Mucosa of descending colon (tissue), 3 donors: ENCODE data around the gene STPG2. TPM values are rescaled to one million over a fixed set of nuclear protein-coding genes. Genes with fewer than 3 reads are reported as not detected.

Experiments
- ATAC-seq: fragments of 200-7000 bp; cut with Tn5 transposase; one replicate; pipeline ENCODE4 v1.9.1; 2020; ENCODE audit warnings: mild to moderate bottlenecking, moderate library complexity
- DNase-seq, 3 donors: peaks; one replicate each; pipeline ENCODE4 v3.0.0-alpha.2; 2020
- H3K36me3 ChIP-seq: fragments of 200-600 bp; one replicate; pipeline ENCODE4 v1.8.0; 2021; ENCODE audit warnings: low read depth, mild to moderate bottlenecking
- H3K4me1 ChIP-seq: fragments of 200-600 bp; one replicate; pipeline ENCODE4 v1.8.0; 2021; ENCODE audit warnings: low read depth, mild to moderate bottlenecking
- H3K4me3 ChIP-seq: fragments of 200-600 bp; one replicate; pipeline ENCODE4 v1.8.0; 2021; ENCODE audit warnings: mild to moderate bottlenecking
- H3K9me3 ChIP-seq: fragments of 200-600 bp; one replicate; pipeline ENCODE4 v1.8.0; 2021; ENCODE audit warnings: mild to moderate bottlenecking
- intact Hi-C, 2 donors: fragments of 100-400 bp; cut with DNase I in 1 of 2; cut with micrococcal nuclease in 1 of 2; formaldehyde crosslinking; loops; one replicate each; pipeline versions ENCODE4 v1.11.0 to v1.11.1; 2022; cut with DNase I, micrococcal nuclease
- total RNA-seq, 3 donors: library from RNA; stranded (reverse); fragmentation: NEBNext Ultra II Directional in 2 of 3; extraction: Animal tissue kit (Norgen Biotek cat#: 25700) in 2 of 3; gene quantifications; one replicate each; pipeline versions ENCODE4 v1.2.1 to v1.2.4, GENCODE V29; 2021 to 2023
- TF ChIP-seq, protein P1 (sequence below): fragments of 200-600 bp; IDR thresholded peaks from one replicate; pipeline ENCODE4 v1.8.0; 2022; ENCODE audit warnings: antibody characterized with exemption, mild to moderate bottlenecking
- donor health status: DM: no; HTN: no; CAD: no; lungs with moderate emphysema.
- donor health status: DM: no; HTN: no; CAD: no.
- donor health status: DM: no; HTN: yes; CAD: no.

STPG2 gene
- total RNA-seq, 3 donors from 2014 or later: 0.17 to 1.3 (median 0.41) TPM

- TF ChIP-seq, protein P1, sequence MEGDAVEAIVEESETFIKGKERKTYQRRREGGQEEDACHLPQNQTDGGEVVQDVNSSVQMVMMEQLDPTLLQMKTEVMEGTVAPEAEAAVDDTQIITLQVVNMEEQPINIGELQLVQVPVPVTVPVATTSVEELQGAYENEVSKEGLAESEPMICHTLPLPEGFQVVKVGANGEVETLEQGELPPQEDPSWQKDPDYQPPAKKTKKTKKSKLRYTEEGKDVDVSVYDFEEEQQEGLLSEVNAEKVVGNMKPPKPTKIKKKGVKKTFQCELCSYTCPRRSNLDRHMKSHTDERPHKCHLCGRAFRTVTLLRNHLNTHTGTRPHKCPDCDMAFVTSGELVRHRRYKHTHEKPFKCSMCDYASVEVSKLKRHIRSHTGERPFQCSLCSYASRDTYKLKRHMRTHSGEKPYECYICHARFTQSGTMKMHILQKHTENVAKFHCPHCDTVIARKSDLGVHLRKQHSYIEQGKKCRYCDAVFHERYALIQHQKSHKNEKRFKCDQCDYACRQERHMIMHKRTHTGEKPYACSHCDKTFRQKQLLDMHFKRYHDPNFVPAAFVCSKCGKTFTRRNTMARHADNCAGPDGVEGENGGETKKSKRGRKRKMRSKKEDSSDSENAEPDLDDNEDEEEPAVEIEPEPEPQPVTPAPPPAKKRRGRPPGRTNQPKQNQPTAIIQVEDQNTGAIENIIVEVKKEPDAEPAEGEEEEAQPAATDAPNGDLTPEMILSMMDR: no peak
- H3K4me3 ChIP-seq: no peak overlapping the region
- no peak for ATAC-seq
- DNase-seq: no peak
- no peaks in the 10 kb centered on the region for H3K4me1 ChIP-seq
- peaks cover 7% of the 10 kb centered on the region for H3K9me3 ChIP-seq
- no peaks in the 10 kb centered on the region for H3K36me3 ChIP-seq
- intact Hi-C loops: no loop called here
Measured at GRCh38 chr4:97990409-97990808, 152.9 kb downstream of the STPG2 start.

DNA sequence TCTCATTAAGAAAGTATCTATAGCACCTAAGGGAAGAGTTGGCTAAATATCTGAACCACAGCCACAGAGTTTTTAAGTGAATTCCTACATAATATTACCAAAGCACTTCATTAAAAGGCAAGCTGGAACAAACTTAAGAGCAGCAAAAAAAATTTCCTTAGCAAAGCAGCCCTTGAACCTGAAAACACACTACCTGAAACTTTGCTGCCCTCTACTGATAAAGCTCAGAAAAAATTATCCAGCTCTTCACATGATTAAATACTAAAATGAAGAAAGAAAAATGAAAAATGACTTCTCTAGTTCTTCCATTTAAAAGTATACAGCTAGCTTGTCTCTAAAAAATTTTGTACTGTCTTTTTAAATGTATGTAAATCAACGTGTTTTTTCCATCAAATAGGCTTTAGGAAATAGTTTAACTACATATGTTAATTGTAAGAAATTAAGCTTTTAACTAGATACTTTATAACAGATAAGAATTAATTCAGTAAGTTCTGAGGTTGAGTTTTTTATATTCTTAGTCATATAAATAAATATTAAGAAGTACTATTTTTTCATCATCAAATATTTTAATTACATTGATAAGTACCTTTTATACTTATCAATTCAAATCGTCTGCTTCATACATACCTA lies 156.1 kb downstream of the STPG2 start:
- H3K9me3 ChIP-seq: no peaks in the 10 kb centered on the region
- no peak for DNase-seq
- intact Hi-C loops: no loop called here
- H3K36me3 ChIP-seq: no peaks in the 10 kb centered on the region
- TF ChIP-seq, protein P1: no peak
- ATAC-seq: no peak
- H3K4me3 ChIP-seq: no peak overlapping the region
- H3K4me1 ChIP-seq: no peaks in the 10 kb centered on the region

- no peaks in the 10 kb centered on the region for H3K9me3 ChIP-seq
- H3K4me3 ChIP-seq: no peak overlapping the region
- intact Hi-C loops: no loop called here
- TF ChIP-seq, protein P1: no peak
- H3K4me1 ChIP-seq: no peaks in the 10 kb centered on the region
- ATAC-seq (no peak), DNase-seq (no peak)
- no peaks in the 10 kb centered on the region for H3K36me3 ChIP-seq
Measured at GRCh38 chr4:97984545-97985131, 158.6 kb downstream of the STPG2 start.

DNA sequence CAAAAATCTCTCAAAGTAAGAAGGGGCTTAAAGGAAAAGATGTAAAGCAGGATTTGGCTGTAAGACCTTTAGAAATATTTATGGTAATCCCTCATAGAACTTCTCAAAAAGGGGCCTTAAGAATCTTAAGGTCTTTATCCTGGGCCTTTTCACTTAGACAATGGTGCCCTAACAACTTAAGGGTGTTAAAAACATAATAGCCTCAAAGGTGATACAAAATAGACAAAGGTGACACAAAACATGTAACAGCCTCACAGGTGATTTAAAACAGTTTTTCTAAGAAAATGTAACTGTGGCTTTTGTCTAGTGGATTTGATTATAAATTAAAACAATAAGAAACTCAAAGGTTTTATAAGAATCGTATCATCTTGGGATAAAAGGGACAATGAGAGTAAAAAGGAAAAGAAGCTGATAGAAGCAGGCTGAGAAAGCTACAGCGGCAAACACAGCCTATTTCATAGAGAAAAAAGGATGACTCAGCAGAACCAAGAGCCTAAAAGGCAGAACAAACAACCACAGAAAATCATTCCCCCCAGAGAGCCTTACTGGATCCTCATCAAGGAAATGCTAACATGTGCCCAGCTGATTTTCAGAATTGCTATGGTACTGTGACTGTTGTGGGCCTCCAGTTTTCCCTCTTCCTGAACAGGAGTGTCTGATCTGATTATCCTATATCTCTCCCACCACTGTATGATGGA lies 164.3 kb downstream of the STPG2 start:
- DNase-seq: no peak
- H3K4me1 ChIP-seq: no peaks in the 10 kb centered on the region
- TF ChIP-seq, protein P1: no peak
- intact Hi-C loops: no loop called here
- H3K9me3 ChIP-seq: peaks cover 8% of the 10 kb centered on the region
- no peak for ATAC-seq
- H3K36me3 ChIP-seq: no peaks in the 10 kb centered on the region
- no peak overlapping the region for H3K4me3 ChIP-seq

DNA sequence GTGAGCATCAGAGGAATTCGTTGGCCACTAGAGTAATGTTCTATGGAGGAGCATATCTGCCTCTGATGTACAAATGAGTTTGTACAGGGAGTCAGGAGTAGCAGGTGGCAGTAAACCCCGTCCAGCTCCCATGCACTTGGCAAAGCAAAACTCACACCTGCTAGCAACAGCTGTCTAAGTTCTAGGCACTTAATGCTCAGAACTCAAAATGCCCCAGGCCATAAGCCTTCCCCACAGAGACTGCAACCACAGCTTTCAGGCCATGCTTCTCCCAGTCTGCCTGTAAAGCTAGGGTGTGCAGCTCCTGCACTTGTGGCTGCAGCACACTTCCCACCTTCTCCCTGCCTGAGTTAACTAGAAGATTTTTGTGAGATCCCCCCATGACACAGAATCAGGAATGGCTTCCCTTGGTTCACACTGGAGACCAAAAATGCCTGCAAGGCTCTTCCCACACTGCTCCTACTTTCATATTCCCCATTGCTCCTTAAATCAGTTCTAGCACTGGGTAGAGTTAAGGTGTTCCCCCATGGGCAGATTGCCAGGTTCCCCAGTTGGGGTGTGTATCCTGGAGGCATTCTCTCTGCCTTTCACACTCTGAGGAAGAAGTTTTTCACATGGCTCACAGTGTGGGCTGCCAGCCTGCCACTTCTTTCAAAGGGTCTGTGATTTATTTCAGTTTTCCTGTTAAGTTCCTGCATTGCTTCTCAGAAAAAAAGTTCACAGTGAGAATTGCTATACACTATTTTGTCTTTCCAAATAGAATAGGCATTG lies 189.9 kb downstream of the STPG2 start:
- Histone ChIP-seq H3K36me3 (no peaks in the 10 kb centered on the region), H3K9me3 (peaks cover 16% of the 10 kb centered on the region), H3K4me3 (no peak overlapping the region), H3K4me1 (no peaks in the 10 kb centered on the region)
- no peak for DNase-seq
- intact Hi-C loops: no loop called here
- no peak for ATAC-seq
- TF ChIP-seq, protein P1: no peak
